Measurements from ENCODE around the gene NR3C1. TPM values are rescaled to one million over a fixed set of nuclear protein-coding genes. Genes with fewer than 3 reads are reported as not detected.
A peak's percentile ranks its signal among the peaks of the same experiment; 100 is the strongest.

NR3C1 gene
- polyA plus RNA-seq, 6 donors from 2014 or later = 87.7 to 150 (median 106) TPM

DNA sequence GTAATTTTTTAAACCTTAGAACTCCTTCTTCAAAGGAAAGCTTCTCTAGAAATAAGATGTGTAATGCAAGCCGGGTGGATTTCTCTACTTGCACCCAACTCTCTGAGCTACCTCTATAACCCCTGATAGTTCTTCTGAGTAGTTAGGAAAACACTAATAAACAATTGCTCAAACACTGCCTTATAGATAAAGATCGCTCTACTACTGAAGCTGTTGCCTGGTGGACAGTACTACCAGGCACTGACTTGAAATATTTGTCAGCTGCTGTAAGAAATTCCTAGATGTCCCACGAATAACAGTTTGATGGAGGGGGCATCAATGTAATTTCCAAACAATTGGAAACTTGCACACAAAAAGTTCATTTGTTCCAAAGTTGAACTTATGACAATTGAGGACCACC is 42.0 kb downstream of the NR3C1 start:
- H3K4me3 Mint-ChIP-seq = peak overlapping the region in 6 of 8 donors; percentile 28 to 61 (median 47)
- DNase-seq = no peak
- H3K27ac Mint-ChIP-seq = peak overlapping the region in 5 of 6 donors; percentile 13 to 85 (median 20)
- H3K9me3 Mint-ChIP-seq = peaks cover 0 to 32% (median 13%) of the 10 kb centered on the region in 7 donors
- no peaks in the 10 kb centered on the region for H3K27me3 Mint-ChIP-seq
- peaks cover 25 to 29% of the 10 kb centered on the region in 2 donors for H3K36me3 Mint-ChIP-seq
- no peak for ATAC-seq (ENCODE audit: low read depth in 2 of 2)
- H3K4me1 Mint-ChIP-seq = peaks cover 60 to 87% (median 80%) of the 10 kb centered on the region in 3 donors

DNA sequence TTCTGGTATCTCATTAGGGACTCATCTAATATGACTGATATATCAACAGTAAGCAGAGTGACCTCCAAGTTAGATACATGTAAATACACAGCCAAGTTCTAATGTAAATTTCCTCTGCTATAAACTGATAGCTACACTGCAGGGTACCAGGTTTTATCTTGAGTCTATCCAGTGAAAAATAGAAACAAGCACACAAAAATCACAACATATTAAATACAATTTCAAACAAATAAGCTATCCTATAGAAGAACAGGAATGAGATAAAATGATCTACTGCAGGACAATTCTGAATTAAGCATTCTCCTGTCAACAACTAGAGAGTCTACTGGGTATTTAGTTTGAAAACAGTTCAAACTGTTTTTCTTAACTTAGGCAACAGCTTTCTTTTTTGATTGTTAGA is 42.7 kb downstream of the NR3C1 start:
- peak overlapping the region; percentile 13 to 95 (median 77) for H3K27ac Mint-ChIP-seq
- DNase-seq (no peak), ATAC-seq (ENCODE audit: low read depth in 2 of 2) (no peak)
- H3K9me3 Mint-ChIP-seq = peaks cover 0 to 28% (median 13%) of the 10 kb centered on the region in 7 donors
- H3K36me3 Mint-ChIP-seq = peaks cover 21 to 27% of the 10 kb centered on the region in 2 donors
- H3K4me3 Mint-ChIP-seq = peak overlapping the region; percentile 7 to 77 (median 54)
- peaks cover 60 to 83% (median 74%) of the 10 kb centered on the region in 3 donors for H3K4me1 Mint-ChIP-seq
- H3K27me3 Mint-ChIP-seq = no peaks in the 10 kb centered on the region

DNA sequence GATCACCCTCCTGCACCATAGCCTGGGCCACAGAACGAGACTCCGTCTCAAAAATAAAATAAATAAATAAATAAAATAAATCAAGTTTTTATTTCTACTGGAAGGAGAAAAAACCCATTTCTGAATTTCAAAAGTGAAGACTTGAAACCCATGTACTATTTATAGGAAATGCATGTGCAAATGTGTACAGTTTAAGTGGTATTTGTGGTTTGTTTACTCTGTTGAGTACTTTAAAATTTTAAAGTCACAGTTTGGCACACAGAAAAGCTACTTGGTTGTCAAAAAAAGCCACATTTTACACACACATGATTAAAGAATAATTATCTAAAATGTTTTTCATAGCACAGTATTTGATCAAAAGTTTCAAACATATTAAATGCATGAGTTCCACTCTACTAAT is 43.6 kb downstream of the NR3C1 start:
- Mint-ChIP-seq H3K27me3 (no peaks in the 10 kb centered on the region), H3K27ac (no peak overlapping the region), H3K9me3 (peaks cover 0 to 21% (median 10%) of the 10 kb centered on the region in 7 donors), H3K4me1 (peaks cover 56 to 84% (median 68%) of the 10 kb centered on the region in 3 donors), H3K36me3 (peaks cover 20 to 21% of the 10 kb centered on the region in 2 donors), H3K4me3 (peak overlapping the region in 1 of 8 donors; percentile 59)
- ATAC-seq (ENCODE audit: low read depth in 2 of 2) = no peak
- DNase-seq = no peak

DNA sequence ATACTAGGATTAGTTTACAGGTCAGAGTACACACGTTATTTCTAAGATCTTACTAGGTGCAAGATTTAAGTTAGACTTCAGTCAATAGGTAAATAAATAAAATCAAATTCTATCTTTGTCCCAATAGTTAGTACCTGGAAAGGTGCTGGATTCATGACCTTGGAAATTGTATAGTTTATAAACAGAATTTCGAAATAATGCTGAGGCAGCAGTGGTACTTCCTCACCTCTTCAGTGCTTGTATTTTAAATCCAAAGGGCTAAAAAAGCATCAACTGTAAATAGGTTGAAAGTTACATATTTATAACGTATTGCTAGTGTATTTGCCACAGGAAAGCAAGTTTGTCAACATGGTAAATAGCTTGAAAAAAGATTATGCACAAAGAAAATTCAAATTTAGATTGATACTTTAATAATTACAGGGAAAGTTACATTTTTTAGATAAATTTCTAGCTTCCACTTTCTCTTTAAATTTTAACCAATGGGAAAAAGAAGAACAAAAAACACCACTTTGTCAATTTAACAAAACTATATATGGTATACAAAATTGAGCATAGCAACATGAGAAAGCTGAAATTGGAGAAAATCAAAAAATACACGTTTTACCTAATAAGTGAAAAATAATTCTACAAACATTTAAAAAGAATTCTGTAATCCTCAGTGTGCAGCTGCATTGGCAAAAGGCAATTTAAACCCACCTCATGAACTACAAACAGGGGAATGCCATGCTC is 46.5 kb downstream of the NR3C1 start:
- no peaks in the 10 kb centered on the region for H3K9me3 Mint-ChIP-seq
- no peak for DNase-seq
- peak overlapping the region in 1 of 8 donors; percentile 16 for H3K4me3 Mint-ChIP-seq
- peaks cover 0 to 7% of the 10 kb centered on the region in 2 donors for H3K36me3 Mint-ChIP-seq
- H3K27me3 Mint-ChIP-seq = no peaks in the 10 kb centered on the region
- peaks cover 54 to 85% (median 66%) of the 10 kb centered on the region in 3 donors for H3K4me1 Mint-ChIP-seq
- H3K27ac Mint-ChIP-seq = peak overlapping the region in 4 of 6 donors; percentile 6 to 86 (median 52)
- no peak for ATAC-seq (ENCODE audit: low read depth in 2 of 2)

DNA sequence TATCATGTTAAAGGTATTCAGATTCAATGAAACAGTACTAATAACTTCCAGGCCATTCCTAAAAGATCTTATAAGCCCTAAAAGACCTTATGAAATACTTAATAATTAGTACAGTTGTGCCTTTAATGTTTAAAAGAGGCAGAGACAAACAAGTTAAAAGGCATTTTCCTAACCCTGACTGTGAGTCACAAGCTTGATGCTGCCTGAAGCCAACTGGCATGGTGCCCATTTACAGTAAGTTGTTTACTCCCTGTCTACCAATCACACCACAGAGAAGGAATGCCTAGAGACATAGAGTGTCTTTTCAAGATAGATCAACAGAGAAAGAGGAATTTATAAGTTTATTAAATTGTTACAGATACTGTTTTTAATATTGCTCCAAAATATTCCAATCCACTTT is 47.8 kb downstream of the NR3C1 start:
- Mint-ChIP-seq H3K4me3 (peak overlapping the region in 2 of 8 donors; percentile 3 to 47), H3K9me3 (no peaks in the 10 kb centered on the region), H3K27me3 (no peaks in the 10 kb centered on the region), H3K36me3 (peaks cover 0 to 7% of the 10 kb centered on the region in 2 donors), H3K27ac (peak overlapping the region in 2 of 6 donors; percentile 61 to 82), H3K4me1 (peaks cover 47 to 76% (median 52%) of the 10 kb centered on the region in 3 donors)
- ATAC-seq (ENCODE audit: low read depth in 2 of 2) = peak in 1 of 2 donors; percentile 46
- DNase-seq = no peak

DNA sequence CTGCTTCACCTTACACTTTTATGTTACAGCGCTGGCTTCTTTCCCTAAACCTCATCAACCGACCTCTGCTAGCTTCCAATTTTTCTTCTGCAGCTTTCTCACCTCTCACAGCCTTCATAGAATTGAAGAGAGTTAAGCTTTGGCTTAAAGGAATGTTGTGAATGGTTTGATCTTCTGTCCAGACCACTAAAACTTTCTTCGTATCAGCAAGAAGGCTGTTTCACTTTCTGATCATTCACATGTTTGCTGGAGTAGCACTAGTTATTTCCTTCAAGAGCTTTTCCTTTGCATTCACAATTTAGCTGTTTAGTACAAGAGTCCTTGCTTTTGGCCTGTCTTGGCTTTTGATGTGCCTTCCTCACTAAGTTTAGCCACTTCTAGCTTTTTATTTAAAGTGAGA is 49.5 kb downstream of the NR3C1 start:
- Mint-ChIP-seq H3K36me3 (peaks cover 0 to 7% of the 10 kb centered on the region in 2 donors), H3K27me3 (no peaks in the 10 kb centered on the region), H3K9me3 (no peaks in the 10 kb centered on the region), H3K27ac (peak overlapping the region; percentile 10 to 92 (median 82)), H3K4me3 (peak overlapping the region; percentile 46 to 80 (median 72)), H3K4me1 (peaks cover 39 to 64% (median 41%) of the 10 kb centered on the region in 3 donors)
- DNase-seq (no peak), ATAC-seq (ENCODE audit: low read depth in 2 of 2) (peak; percentile 40 to 45)

DNA sequence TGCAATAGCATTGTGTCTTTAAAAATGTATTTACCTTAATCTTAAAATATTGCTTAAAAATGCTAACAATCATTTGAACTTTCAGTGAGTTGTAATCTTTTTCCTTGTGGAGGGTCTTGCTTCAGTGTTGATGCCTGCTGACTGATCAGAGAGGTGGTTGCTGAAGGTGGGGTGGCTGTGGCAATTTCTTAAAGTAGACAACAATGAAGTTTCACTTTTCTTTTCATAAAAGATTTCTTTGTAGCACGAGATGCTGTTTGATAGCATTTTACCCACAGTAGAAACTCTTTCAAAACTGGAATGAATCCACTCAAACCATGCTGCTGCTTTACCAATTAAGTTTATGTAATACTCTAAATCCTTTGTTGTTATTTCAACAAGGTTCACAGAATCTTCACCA is 50.8 kb downstream of the NR3C1 start:
- peak in 1 of 2 donors; percentile 34 for ATAC-seq (ENCODE audit: low read depth in 2 of 2)
- H3K9me3 Mint-ChIP-seq = no peaks in the 10 kb centered on the region
- no peaks in the 10 kb centered on the region for H3K27me3 Mint-ChIP-seq
- H3K4me1 Mint-ChIP-seq = peaks cover 32 to 58% (median 41%) of the 10 kb centered on the region in 3 donors
- no peak for DNase-seq
- peaks cover 0 to 7% of the 10 kb centered on the region in 2 donors for H3K36me3 Mint-ChIP-seq
- peak overlapping the region; percentile 27 to 80 (median 64) for H3K4me3 Mint-ChIP-seq
- peak overlapping the region; percentile 9 to 89 (median 64) for H3K27ac Mint-ChIP-seq

DNA sequence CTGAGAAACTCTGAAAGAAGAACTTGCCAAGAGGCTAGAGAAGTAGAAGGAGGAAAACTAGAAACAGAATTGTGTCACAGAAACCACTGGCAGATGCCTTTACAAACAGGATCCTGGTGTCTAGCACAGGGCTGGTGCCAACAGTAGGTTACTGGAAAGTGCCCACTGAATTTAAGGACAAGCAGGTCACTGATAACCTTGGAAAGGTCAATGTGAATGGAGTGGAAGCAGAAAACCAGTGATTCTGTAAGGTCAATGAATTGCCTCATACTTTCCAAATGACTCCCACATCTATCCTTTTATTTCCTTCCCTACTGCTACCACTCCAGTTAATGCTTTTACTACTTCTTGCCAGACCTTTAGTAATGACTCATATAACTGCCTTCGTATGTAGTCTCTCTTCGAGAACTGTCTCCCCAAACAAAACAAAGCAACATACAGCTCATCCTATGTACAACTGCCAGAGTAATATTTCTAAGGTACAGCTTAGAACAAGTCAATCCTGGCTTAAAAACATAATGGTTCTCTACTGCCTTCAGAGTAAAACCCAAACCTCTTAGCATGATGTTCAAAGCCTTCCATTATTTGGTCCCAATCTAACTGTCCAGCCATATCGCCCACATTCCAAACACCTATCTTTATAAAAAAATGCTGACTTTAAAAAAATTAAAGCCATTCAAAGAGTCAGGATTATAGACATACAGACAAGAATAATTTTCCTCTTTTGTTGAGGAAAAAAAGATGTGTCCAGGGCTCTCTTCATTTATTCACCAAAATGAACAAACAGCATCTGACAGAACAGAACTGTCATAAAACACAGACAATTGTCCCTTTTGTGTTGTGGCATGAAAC is 52.5 kb downstream of the NR3C1 start:
- peaks cover 0 to 7% of the 10 kb centered on the region in 2 donors for H3K36me3 Mint-ChIP-seq
- H3K9me3 Mint-ChIP-seq = no peaks in the 10 kb centered on the region
- peaks cover 32 to 58% (median 33%) of the 10 kb centered on the region in 3 donors for H3K4me1 Mint-ChIP-seq
- no peak for ATAC-seq (ENCODE audit: low read depth in 2 of 2)
- no peak overlapping the region for H3K4me3 Mint-ChIP-seq
- no peaks in the 10 kb centered on the region for H3K27me3 Mint-ChIP-seq
- no peak overlapping the region for H3K27ac Mint-ChIP-seq
- no peak for DNase-seq

DNA sequence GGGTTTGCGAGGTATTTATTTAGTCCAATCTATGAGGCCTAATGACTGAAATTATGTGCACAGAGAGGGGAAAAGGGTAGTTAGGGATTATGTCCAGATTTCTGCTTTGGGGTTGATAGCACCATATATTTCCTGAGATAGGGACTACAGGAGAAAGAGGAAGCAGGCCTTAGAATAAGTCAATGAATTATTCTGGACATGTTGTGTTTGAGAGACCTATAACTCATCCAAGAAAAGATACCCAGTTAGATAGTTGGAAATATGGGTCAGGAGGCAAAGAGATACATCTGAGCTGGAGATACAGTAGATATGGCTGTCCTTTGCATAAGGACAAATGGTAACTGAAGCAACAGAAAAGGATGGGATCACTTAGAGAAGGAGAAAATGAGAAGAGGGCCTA is 53.1 kb downstream of the NR3C1 start:
- DNase-seq (no peak), ATAC-seq (ENCODE audit: low read depth in 2 of 2) (no peak)
- no peaks in the 10 kb centered on the region for H3K27me3 Mint-ChIP-seq
- H3K4me1 Mint-ChIP-seq = peaks cover 30 to 54% (median 33%) of the 10 kb centered on the region in 3 donors
- H3K27ac Mint-ChIP-seq = no peak overlapping the region
- H3K36me3 Mint-ChIP-seq = peaks cover 0 to 7% of the 10 kb centered on the region in 2 donors
- no peaks in the 10 kb centered on the region for H3K9me3 Mint-ChIP-seq
- H3K4me3 Mint-ChIP-seq = no peak overlapping the region

DNA sequence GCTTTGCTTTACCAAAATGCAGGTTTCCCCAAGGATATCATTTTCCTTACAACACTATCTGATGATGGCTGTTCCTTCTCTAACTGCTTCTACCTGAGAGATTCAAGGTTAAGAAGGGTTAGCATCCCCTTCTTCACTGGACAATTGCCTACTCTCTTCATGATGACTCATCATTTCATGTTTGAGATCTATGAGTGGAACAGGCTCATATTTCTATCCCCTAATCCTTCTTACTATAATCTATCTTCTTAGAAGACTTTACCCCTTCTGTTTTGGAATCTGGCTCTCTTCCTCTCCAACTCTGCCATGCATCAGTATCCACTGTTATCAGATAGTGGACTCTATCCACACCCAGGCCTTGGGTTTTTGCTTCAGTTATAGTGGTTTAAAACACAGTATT is 54.3 kb downstream of the NR3C1 start:
- ATAC-seq (ENCODE audit: low read depth in 2 of 2) (no peak), DNase-seq (no peak)
- Mint-ChIP-seq H3K27ac (peak overlapping the region in 1 of 6 donors; percentile 8), H3K4me3 (no peak overlapping the region), H3K4me1 (peaks cover 28 to 47% (median 32%) of the 10 kb centered on the region in 3 donors), H3K36me3 (peaks cover 0 to 7% of the 10 kb centered on the region in 2 donors), H3K27me3 (no peaks in the 10 kb centered on the region), H3K9me3 (no peaks in the 10 kb centered on the region)

DNA sequence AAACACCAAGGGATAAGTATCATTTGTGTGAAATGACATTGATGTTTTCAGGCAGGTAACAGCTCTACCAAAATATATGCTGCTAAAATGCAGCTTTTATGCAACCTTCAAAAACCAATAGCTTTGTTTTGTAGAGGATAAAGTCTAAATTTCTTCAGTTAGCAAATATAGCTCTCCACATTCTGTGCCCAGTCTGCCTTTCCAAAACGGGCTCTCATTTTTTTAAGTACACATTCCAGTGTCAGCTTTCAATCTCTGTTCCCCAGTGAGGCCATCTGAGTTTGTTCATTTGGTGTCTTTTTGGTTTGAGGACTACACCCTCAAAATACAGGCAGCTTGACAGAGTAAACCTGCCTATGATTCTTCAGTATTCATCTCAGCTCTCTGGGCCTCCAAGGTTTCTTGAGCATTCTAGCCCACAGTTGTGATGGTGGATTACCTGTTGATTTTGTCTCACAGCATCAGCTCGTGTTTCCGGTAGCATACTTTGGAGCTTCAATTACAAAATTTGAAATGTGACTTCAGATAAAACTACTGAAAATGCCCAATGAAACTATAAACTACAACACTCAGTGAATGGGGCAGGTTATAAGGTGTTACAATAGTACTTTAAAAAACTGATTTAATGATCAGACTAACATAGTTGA is 55.7 kb downstream of the NR3C1 start:
- Mint-ChIP-seq H3K36me3 (peaks cover under 1 to 2% of the 10 kb centered on the region in 2 donors), H3K4me1 (peaks cover 24 to 39% (median 28%) of the 10 kb centered on the region in 3 donors), H3K9me3 (no peaks in the 10 kb centered on the region), H3K27ac (peak overlapping the region; percentile 3 to 79 (median 48)), H3K27me3 (no peaks in the 10 kb centered on the region), H3K4me3 (no peak overlapping the region)
- no peak for ATAC-seq (ENCODE audit: low read depth in 2 of 2)
- no peak for DNase-seq

DNA sequence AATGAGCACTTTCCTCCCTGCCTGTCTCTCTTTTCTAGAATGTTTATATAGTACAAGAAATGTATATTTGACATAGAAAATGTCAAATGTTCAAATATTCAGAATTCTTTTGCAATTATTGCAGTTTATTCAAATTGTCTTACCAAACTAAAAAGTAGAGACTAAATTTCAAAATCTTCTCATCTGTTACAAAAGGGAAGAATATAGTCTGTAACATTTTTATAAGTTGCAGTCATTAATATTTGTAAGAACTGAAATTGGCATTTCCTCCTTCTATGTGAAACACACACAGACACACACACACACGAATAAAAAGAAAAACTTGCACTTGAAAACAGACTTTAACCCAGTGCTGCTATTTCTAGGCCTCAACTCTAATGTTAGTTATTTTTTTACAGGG is 56.4 kb downstream of the NR3C1 start:
- Mint-ChIP-seq H3K27ac (peak overlapping the region in 2 of 6 donors; percentile 36 to 69), H3K4me1 (peaks cover 27 to 40% (median 32%) of the 10 kb centered on the region in 3 donors), H3K9me3 (no peaks in the 10 kb centered on the region), H3K4me3 (no peak overlapping the region), H3K36me3 (peaks cover 0 to 7% of the 10 kb centered on the region in 2 donors), H3K27me3 (no peaks in the 10 kb centered on the region)
- ATAC-seq (ENCODE audit: low read depth in 2 of 2) (no peak), DNase-seq (no peak)

All from naive B cell (primary cell).